HEK293T (cell line): ENCODE data around the gene PDIA6.

Experiments used
- ARNT ChIP-seq: fragments of 450-650 bp; IDR thresholded peaks from 2 replicates; pipeline ENCODE4 v1.6.1; 2017; ENCODE audit warnings: mild to moderate bottlenecking
- BHLHE40 ChIP-seq: fragments of 450-650 bp; IDR thresholded peaks from 2 replicates; pipeline ENCODE4 v1.6.1; 2016; ENCODE audit warnings: mild to moderate bottlenecking, moderate library complexity, borderline replicate concordance
- CTBP1 ChIP-seq: fragments of 450-650 bp; IDR thresholded peaks from 2 replicates; pipeline ENCODE4 v1.6.1; 2016; ENCODE audit warnings: borderline replicate concordance
- FOXM1 ChIP-seq: fragments of 450-650 bp; IDR thresholded peaks from 2 replicates; pipeline ENCODE4 v1.6.1; 2017; ENCODE audit warnings: mild to moderate bottlenecking, borderline replicate concordance
- SP1 ChIP-seq: fragments of 450-650 bp; IDR thresholded peaks from 2 replicates; pipeline ENCODE4 v1.6.1; 2017

DNA sequence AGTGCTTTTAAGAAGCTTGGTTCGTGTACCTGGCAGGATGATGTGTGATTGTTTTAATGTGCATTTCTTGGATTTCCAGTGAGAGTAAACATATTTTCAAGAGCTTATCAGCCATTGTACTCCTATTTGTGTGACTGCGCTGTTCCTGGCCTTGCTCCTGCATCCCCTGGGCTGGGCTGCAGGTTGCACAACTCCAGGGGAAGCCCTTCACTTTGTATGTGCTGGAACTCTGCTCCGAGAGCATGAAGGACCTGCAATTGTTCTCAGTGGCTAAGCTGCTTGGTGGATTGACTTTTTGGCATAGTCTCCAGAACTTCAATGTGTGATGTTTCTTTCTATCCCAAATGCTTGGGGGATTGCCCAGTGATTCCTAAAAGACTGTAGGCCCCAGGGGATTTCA, 72.4 kb downstream of the PDIA6 start:
- TF ChIP-seq ARNT (no peak), BHLHE40 (no peak), FOXM1 (no peak), SP1 (no peak), CTBP1 (no peak)
